Measurements from ENCODE around the gene ABCG2.

ABCG2 gene

GRCh38 chr4:88062843-88063242, 95.6 kb downstream of the ABCG2 start:
- no peak for DNase-seq (ENCODE audit: low spot score in 2 of 2)
- no peak overlapping the region for H3K4me3 ChIP-seq
- peaks cover 33% of the 10 kb centered on the region for H3K36me3 ChIP-seq (replicated peaks)
- no peaks in the 10 kb centered on the region for H3K4me1 ChIP-seq
- no peaks in the 10 kb centered on the region for H3K9me3 ChIP-seq
- H3K27me3 ChIP-seq (ENCODE audit: low read depth) = no peaks in the 10 kb centered on the region
- in situ Hi-C loops (cut with MboI; ENCODE audit: low sequenced_read_pairs) = no loop called here

- Histone ChIP-seq H3K4me1 (no peaks in the 10 kb centered on the region), H3K9me3 (no peaks in the 10 kb centered on the region), H3K36me3 (replicated peaks) (peaks cover 28% of the 10 kb centered on the region), H3K4me3 (no peak overlapping the region), H3K27me3 (ENCODE audit: low read depth) (no peaks in the 10 kb centered on the region)
- in situ Hi-C loops (cut with MboI; ENCODE audit: low sequenced_read_pairs) = no loop called here
- no peak for DNase-seq (ENCODE audit: low spot score in 2 of 2)
Measured at GRCh38 chr4:88062311-88062710, 96.1 kb downstream of the ABCG2 start.

- no peaks in the 10 kb centered on the region for H3K4me1 ChIP-seq
- H3K9me3 ChIP-seq = no peaks in the 10 kb centered on the region
- peaks cover 28% of the 10 kb centered on the region for H3K36me3 ChIP-seq (replicated peaks)
- in situ Hi-C loops (cut with MboI; ENCODE audit: low sequenced_read_pairs) = no loop called here
- H3K27me3 ChIP-seq (ENCODE audit: low read depth) = no peaks in the 10 kb centered on the region
- no peak overlapping the region for H3K4me3 ChIP-seq
- DNase-seq (ENCODE audit: low spot score in 2 of 2) = no peak
Measured at GRCh38 chr4:88060431-88060830, 98.0 kb downstream of the ABCG2 start.

DNA sequence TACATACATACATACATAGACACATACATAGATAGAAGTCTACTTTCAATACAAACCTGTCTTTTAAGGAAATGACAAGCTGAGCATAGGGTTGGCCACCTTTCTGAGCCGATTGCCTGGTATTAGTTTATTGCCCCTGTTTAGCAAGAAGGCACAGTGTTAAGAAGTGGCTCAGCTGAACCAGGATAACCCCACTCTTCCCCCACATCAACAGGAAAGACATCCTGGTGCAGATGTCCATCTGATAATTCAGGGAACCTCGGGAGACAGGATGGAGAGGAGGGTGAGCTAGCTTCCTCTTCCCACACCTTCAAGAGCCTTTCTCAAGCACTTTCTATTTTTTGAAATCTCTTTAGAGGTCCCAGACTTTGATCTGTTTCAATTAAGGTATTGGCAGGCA, 98.7 kb downstream of the ABCG2 start:
- Histone ChIP-seq H3K4me1 (no peaks in the 10 kb centered on the region), H3K4me3 (no peak overlapping the region), H3K9me3 (no peaks in the 10 kb centered on the region), H3K36me3 (replicated peaks) (peaks cover 28% of the 10 kb centered on the region), H3K27me3 (ENCODE audit: low read depth) (no peaks in the 10 kb centered on the region)
- in situ Hi-C loops (cut with MboI; ENCODE audit: low sequenced_read_pairs) = no loop called here
- DNase-seq (ENCODE audit: low spot score in 2 of 2) = no peak

DNA sequence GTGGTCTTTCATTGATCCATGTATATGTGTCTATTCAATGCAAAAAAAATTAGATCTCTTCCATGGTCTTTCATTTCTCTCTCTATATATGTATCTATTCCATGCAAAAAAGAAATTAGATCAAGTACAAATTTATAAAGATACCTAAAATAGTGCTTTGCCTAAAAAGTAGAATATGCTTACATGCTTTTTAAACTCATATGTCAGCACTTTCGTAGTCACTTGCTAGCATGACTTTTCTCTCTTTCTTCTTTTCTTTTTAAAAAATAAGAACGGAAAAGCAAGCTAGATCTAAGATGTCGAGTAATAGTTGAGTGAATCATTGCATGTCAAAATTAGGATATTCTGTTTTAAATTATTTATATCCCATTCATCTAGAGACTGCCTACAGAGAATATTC, 100.1 kb downstream of the ABCG2 start:
- DNase-seq (ENCODE audit: low spot score in 2 of 2) = no peak
- H3K9me3 ChIP-seq = no peaks in the 10 kb centered on the region
- no peak overlapping the region for H3K4me3 ChIP-seq
- in situ Hi-C loops (cut with MboI; ENCODE audit: low sequenced_read_pairs) = no loop called here
- H3K4me1 ChIP-seq = no peaks in the 10 kb centered on the region
- H3K36me3 ChIP-seq (replicated peaks) = peaks cover 25% of the 10 kb centered on the region
- H3K27me3 ChIP-seq (ENCODE audit: low read depth) = no peaks in the 10 kb centered on the region

GRCh38 chr4:88054901-88055300, 103.5 kb downstream of the ABCG2 start:
- no peaks in the 10 kb centered on the region for H3K27me3 ChIP-seq (ENCODE audit: low read depth)
- no peaks in the 10 kb centered on the region for H3K9me3 ChIP-seq
- H3K4me1 ChIP-seq = no peaks in the 10 kb centered on the region
- in situ Hi-C loops (cut with MboI; ENCODE audit: low sequenced_read_pairs) = no loop called here
- H3K4me3 ChIP-seq = no peak overlapping the region
- DNase-seq (ENCODE audit: low spot score in 2 of 2) = peak; percentile 11 to 29
- H3K36me3 ChIP-seq (replicated peaks) = peaks cover 19% of the 10 kb centered on the region

DNA sequence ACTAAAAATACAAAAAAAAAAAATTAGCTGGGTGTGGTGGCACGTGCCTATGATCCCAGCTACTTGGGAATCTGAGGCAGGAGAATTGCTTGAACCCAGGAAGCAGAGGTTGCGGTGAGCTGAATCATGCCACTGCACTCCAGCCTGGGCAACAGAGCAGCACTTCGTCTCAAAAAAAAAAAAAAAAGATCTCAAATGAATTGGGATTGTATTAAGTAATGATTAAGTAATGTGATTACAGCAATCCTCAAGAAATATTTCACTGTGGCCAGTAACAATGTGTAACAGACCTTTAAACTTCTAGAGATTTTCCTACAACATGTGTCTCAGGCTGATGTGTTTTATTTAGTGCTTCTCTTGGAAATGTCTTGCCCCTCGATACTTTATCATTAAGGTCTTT, 104.2 kb downstream of the ABCG2 start:
- H3K36me3 ChIP-seq (replicated peaks) = peaks cover 16% of the 10 kb centered on the region
- in situ Hi-C loops (cut with MboI; ENCODE audit: low sequenced_read_pairs) = no loop called here
- no peak overlapping the region for H3K4me3 ChIP-seq
- no peaks in the 10 kb centered on the region for H3K27me3 ChIP-seq (ENCODE audit: low read depth)
- no peaks in the 10 kb centered on the region for H3K9me3 ChIP-seq
- H3K4me1 ChIP-seq = no peaks in the 10 kb centered on the region
- DNase-seq (ENCODE audit: low spot score in 2 of 2) = no peak

GRCh38 chr4:88045021-88045420, 113.4 kb downstream of the ABCG2 start:
- H3K4me1 ChIP-seq = no peaks in the 10 kb centered on the region
- no peak overlapping the region for H3K4me3 ChIP-seq
- DNase-seq (ENCODE audit: low spot score in 2 of 2) = no peak
- H3K36me3 ChIP-seq (replicated peaks) = peaks cover 40% of the 10 kb centered on the region
- in situ Hi-C loops (cut with MboI; ENCODE audit: low sequenced_read_pairs) = no loop called here
- no peaks in the 10 kb centered on the region for H3K9me3 ChIP-seq
- no peaks in the 10 kb centered on the region for H3K27me3 ChIP-seq (ENCODE audit: low read depth)

GRCh38 chr4:88043586-88044340, 114.7 kb downstream of the ABCG2 start:
- Histone ChIP-seq H3K4me1 (no peaks in the 10 kb centered on the region), H3K4me3 (no peak overlapping the region), H3K36me3 (replicated peaks) (peaks cover 47% of the 10 kb centered on the region), H3K27me3 (ENCODE audit: low read depth) (no peaks in the 10 kb centered on the region), H3K9me3 (no peaks in the 10 kb centered on the region)
- in situ Hi-C loops (cut with MboI; ENCODE audit: low sequenced_read_pairs) = no loop called here
- no peak for DNase-seq (ENCODE audit: low spot score in 2 of 2)

DNA sequence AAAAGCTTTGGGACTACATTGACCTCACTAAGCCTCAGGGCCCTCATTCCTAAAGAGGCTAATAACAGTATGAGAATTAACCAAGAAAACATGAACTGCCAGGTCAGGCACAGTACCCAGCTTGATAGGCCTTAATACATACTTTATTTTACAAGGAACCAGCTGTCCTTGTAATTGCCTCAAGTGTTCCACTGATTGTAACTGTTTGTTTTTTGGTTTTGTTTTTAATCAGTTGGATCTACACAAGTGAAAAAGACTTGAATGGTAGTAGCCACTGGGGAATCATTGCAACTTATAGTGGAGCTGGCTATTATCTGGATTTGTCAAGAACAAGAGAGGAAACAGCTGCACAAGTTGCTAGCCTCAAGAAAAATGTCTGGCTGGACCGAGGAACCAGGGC, 115.4 kb downstream of the ABCG2 start:
- no peaks in the 10 kb centered on the region for H3K4me1 ChIP-seq
- no peaks in the 10 kb centered on the region for H3K27me3 ChIP-seq (ENCODE audit: low read depth)
- H3K4me3 ChIP-seq = no peak overlapping the region
- peaks cover 50% of the 10 kb centered on the region for H3K36me3 ChIP-seq (replicated peaks)
- in situ Hi-C loops (cut with MboI; ENCODE audit: low sequenced_read_pairs) = no loop called here
- DNase-seq (ENCODE audit: low spot score in 2 of 2) = no peak
- no peaks in the 10 kb centered on the region for H3K9me3 ChIP-seq

GRCh38 chr4:88041626-88042025, 116.8 kb downstream of the ABCG2 start:
- Histone ChIP-seq H3K4me1 (no peaks in the 10 kb centered on the region), H3K4me3 (no peak overlapping the region), H3K27me3 (ENCODE audit: low read depth) (no peaks in the 10 kb centered on the region), H3K9me3 (no peaks in the 10 kb centered on the region), H3K36me3 (replicated peaks) (peaks cover 52% of the 10 kb centered on the region)
- no peak for DNase-seq (ENCODE audit: low spot score in 2 of 2)
- in situ Hi-C loops (cut with MboI; ENCODE audit: low sequenced_read_pairs) = no loop called here

GRCh38 chr4:88040707-88041106, 117.7 kb downstream of the ABCG2 start:
- Histone ChIP-seq H3K27me3 (ENCODE audit: low read depth) (no peaks in the 10 kb centered on the region), H3K9me3 (no peaks in the 10 kb centered on the region), H3K4me3 (no peak overlapping the region), H3K36me3 (replicated peaks) (peaks cover 54% of the 10 kb centered on the region), H3K4me1 (no peaks in the 10 kb centered on the region)
- no peak for DNase-seq (ENCODE audit: low spot score in 2 of 2)
- in situ Hi-C loops (cut with MboI; ENCODE audit: low sequenced_read_pairs) = no loop called here

Data from HAP-1 (cell line).